ENCODE results near the gene TRAFD1.

The TRAFD1 gene

DNA sequence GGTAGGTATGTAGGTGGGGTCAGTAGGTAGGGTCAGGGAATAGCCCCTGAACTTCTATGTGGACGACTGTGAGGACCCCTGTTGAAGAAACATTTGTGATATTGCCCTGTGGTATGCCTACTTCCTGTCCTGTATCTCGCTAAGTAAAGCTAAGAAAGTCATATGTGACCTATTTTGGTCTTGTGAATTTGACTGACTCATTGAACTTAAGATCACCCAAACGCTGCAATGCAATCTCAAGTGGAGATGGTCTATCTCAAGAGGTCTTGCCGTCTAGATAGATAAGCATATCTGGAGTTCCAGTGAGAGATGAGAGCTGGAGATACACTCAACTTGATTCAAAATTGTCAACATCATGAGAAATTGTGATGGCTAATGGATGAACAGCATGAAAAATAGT, 73.8 kb downstream of the TRAFD1 start:
- no peak for DNase-seq (ENCODE audit: low spot score)

All from pons (tissue), 1 donor.